BJ (cell line): ENCODE measurements around the gene C20orf144. TPM values are rescaled to one million over a fixed set of nuclear protein-coding genes. Genes with fewer than 3 reads are reported as not detected.

Experiments used
- CTCF ChIA-PET: fragments of 350-600 bp; formaldehyde crosslinking; extraction: SDS; loops from one replicate; lab custom pipeline; 2021; ENCODE audit warnings: antibody characterized with exemption, inconsistent platforms; lab: Yijun Ruan, JAX
- POLR2A ChIA-PET: fragments of 300-600 bp; sonication (Branson Sonifier 250); formaldehyde crosslinking; extraction: SDS; loops from one replicate; lab custom pipeline; 2021; ENCODE audit warnings: antibody characterized with exemption; lab: Charles Lee
- DNase-seq: peaks from one replicate; pipeline ENCODE4 v3.0.0-alpha.2; 2011; ENCODE audit warnings: low read depth
- H3K27me3 ChIP-seq: 2 replicates; pipeline ENCODE4 v1.6.0; 2011; ENCODE audit warnings: low read length; ENCODE audit not compliant: control insufficient read depth, insufficient read depth
- H3K36me3 ChIP-seq: 2 replicates; pipeline ENCODE4 v1.5.1; 2011; ENCODE audit warnings: low read length; ENCODE audit not compliant: control insufficient read depth, insufficient read depth
- H3K4me3 ChIP-seq: 2 replicates; pipeline ENCODE4 v1.5.1; 2011; ENCODE audit warnings: low read depth, mild to moderate bottlenecking, control low read depth, low read length
- polyA plus RNA-seq: library from polyadenylated mRNA; depleted of rRNA; stranded (reverse); fragments of >200 nt; gene quantifications from 2 replicates; pipeline ENCODE4 v1.2.3, GENCODE V29; 2011
- TF ChIP-seq, protein P1 (sequence below): IDR thresholded peaks from 2 replicates; pipeline ENCODE4 v1.5.1; 2011; ENCODE audit warnings: low read depth, mild to moderate bottlenecking, control low read depth, inconsistent platforms, low read length, moderate library complexity; ENCODE audit not compliant: insufficient read depth

C20orf144 gene
- polyA plus RNA-seq, 1 experiment: 0.22 TPM

GRCh38 chr20:33702861-33703260 is 40.7 kb downstream of the C20orf144 start:
- POLR2A ChIA-PET: no interaction called here
- Histone ChIP-seq H3K4me3 (no peak overlapping the region), H3K27me3 (no peaks in the 10 kb centered on the region), H3K36me3 (peaks cover 1% of the 10 kb centered on the region; the same call in 1 of the 2 replicates)
- TF ChIP-seq, protein P1, sequence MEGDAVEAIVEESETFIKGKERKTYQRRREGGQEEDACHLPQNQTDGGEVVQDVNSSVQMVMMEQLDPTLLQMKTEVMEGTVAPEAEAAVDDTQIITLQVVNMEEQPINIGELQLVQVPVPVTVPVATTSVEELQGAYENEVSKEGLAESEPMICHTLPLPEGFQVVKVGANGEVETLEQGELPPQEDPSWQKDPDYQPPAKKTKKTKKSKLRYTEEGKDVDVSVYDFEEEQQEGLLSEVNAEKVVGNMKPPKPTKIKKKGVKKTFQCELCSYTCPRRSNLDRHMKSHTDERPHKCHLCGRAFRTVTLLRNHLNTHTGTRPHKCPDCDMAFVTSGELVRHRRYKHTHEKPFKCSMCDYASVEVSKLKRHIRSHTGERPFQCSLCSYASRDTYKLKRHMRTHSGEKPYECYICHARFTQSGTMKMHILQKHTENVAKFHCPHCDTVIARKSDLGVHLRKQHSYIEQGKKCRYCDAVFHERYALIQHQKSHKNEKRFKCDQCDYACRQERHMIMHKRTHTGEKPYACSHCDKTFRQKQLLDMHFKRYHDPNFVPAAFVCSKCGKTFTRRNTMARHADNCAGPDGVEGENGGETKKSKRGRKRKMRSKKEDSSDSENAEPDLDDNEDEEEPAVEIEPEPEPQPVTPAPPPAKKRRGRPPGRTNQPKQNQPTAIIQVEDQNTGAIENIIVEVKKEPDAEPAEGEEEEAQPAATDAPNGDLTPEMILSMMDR: no peak
- CTCF ChIA-PET: no interaction called here
- no peak for DNase-seq

- TF ChIP-seq, protein P1: no peak
- DNase-seq: no peak
- H3K4me3 ChIP-seq: no peak overlapping the region
- ChIA-PET CTCF (no interaction called here), POLR2A (no interaction called here)
- peaks cover 1% of the 10 kb centered on the region; the same call in 1 of the 2 replicates for H3K36me3 ChIP-seq
- H3K27me3 ChIP-seq: no peaks in the 10 kb centered on the region
Measured at GRCh38 chr20:33703498-33704137, 41.5 kb downstream of the C20orf144 start.

DNA sequence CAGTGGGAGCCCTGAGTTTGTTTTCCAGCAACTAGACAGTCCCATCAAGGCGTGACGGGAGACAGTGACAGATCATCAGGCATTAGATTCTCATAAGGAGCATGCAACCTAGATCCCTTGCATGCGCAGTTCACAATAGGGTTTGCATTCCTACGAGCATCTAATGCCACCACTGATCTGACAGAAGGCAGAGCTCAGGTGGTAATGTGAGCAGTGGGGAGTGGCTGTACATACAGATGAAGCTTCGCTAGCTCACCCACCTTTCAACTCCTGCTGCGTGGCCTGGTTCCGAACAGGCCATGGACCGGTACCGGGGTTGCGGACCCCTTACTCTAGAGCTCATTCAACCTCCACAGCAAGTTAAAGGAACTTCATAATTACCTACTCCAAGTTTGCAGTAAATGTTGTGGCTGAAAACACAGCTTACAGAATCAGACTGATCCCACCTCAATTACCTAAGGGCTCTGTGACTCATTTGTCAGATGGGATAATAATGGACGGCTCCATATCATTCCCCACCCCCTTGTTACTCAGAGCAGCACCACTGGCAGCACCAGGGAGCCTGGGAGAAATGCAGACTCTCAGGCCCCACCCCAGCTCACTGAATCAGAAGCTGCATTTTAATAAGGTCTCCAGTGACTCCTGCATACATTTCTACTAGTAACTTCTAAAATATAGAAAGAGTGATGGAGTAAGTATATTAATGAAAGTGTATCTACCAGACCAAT is 42.2 kb downstream of the C20orf144 start:
- POLR2A ChIA-PET: no interaction called here
- TF ChIP-seq, protein P1: no peak
- H3K27me3 ChIP-seq: no peaks in the 10 kb centered on the region
- H3K4me3 ChIP-seq: no peak overlapping the region
- no peak for DNase-seq
- peaks cover 1% of the 10 kb centered on the region; the same call in 1 of the 2 replicates for H3K36me3 ChIP-seq
- CTCF ChIA-PET: no interaction called here

GRCh38 chr20:33707668-33708067 is 45.5 kb downstream of the C20orf144 start:
- Histone ChIP-seq H3K27me3 (no peaks in the 10 kb centered on the region), H3K4me3 (no peak overlapping the region), H3K36me3 (peaks cover 3% of the 10 kb centered on the region; the same call in 1 of the 2 replicates)
- DNase-seq: no peak
- TF ChIP-seq, protein P1: no peak
- CTCF ChIA-PET: interaction anchor here (0.8 kb wide), 1 partner anchor 25 kb away, joined by 3 read pairs; no protein-coding TSS in a partner anchor
- POLR2A ChIA-PET: interaction anchor here (0.6 kb wide), 1 partner anchor 370 kb away, joined by 8 read pairs; no protein-coding TSS in a partner anchor

DNA sequence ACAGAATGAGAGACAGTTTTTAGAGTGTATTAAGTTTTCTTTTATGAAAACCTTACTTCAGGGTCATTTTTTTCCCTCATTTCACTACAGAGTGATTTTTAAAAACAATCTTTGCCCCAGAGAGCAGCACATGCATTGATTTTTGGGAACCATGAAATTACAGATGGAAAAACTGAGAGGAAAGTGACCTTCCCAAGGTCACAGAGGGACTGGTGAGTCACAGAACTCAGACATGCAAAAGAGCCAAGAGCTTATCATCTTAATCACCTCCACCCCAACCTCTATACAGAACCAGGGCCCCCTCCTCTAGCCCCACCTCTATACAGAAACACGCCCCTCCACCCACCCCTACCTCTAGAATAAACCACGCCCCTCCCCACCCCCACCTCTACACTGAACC is 47.3 kb downstream of the C20orf144 start:
- POLR2A ChIA-PET: no interaction called here
- H3K27me3 ChIP-seq: no peaks in the 10 kb centered on the region
- TF ChIP-seq, protein P1: no peak
- H3K4me3 ChIP-seq: no peak overlapping the region
- H3K36me3 ChIP-seq: peaks cover 5% of the 10 kb centered on the region
- no peak for DNase-seq
- CTCF ChIA-PET: no interaction called here
